HepG2 (cell line): ENCODE data around the gene DDIT4. TPM values are rescaled to one million over a fixed set of nuclear protein-coding genes. Genes with fewer than 3 reads are reported as not detected.
A peak's percentile ranks its signal among the peaks of the same experiment; 100 is the strongest.

Source experiments
- ATF3 ChIP-seq: sonication (generic); formaldehyde crosslinking; IDR thresholded peaks from 2 replicates; pipeline ENCODE4 v1.4.0; 2020; ENCODE audit warnings: missing genetic modification reagents
- GATAD2A ChIP-seq: IDR thresholded peaks from 2 replicates; pipeline ENCODE4 v1.6.1; 2016
- GFI1 ChIP-seq: sonication (generic); formaldehyde crosslinking; IDR thresholded peaks from 2 replicates; pipeline ENCODE4 v1.5.0; 2020; ENCODE audit warnings: missing genetic modification reagents, mild to moderate bottlenecking, borderline replicate concordance
- ISX ChIP-seq: sonication (generic); formaldehyde crosslinking; conservative IDR thresholded peaks from 2 replicates; pipeline ENCODE4 v1.5.0; 2020; ENCODE audit warnings: missing genetic modification reagents
- NFE2 ChIP-seq: sonication (generic); formaldehyde crosslinking; IDR thresholded peaks from 2 replicates; pipeline ENCODE4 v1.4.0; 2020; ENCODE audit warnings: missing genetic modification reagents
- REPIN1 ChIP-seq: sonication (generic); formaldehyde crosslinking; IDR thresholded peaks from 2 replicates; pipeline ENCODE4 v1.8.0; 2022; ENCODE audit warnings: missing genetic modification reagents, low read depth, mild to moderate bottlenecking, borderline replicate concordance
- TMF1 ChIP-seq: sonication (generic); formaldehyde crosslinking; IDR thresholded peaks from 2 replicates; pipeline ENCODE4 v1.8.1; 2022; ENCODE audit warnings: low read depth, missing genetic modification reagents
- TRIM24 ChIP-seq: sonication (generic); formaldehyde crosslinking; IDR thresholded peaks from 2 replicates; pipeline ENCODE4 v1.8.0; 2022; ENCODE audit warnings: mild to moderate bottlenecking, missing genetic modification reagents
- ZBTB38 ChIP-seq: sonication (generic); formaldehyde crosslinking; IDR thresholded peaks from 2 replicates; pipeline ENCODE4 v1.5.1; 2020; ENCODE audit warnings: mild to moderate bottlenecking, missing genetic modification reagents
- ZBTB39 ChIP-seq: sonication (generic); formaldehyde crosslinking; IDR thresholded peaks from 2 replicates; pipeline ENCODE4 v1.5.0; 2020; ENCODE audit warnings: missing genetic modification reagents
- ZBTB40 ChIP-seq, 2 experiments: fragments of 450-650 bp in 1 of 2; sonication (generic) in 1 of 2; formaldehyde crosslinking in 1 of 2; IDR thresholded peaks; 2 replicates each; pipeline versions ENCODE4 v1.6.1 to v1.8.0; 2016 to 2022; ENCODE audit warnings: antibody characterized with exemption in 1 of 2, mild to moderate bottlenecking in 1 of 2, missing genetic modification reagents in 1 of 2
- ZFP37 ChIP-seq: sonication (generic); formaldehyde crosslinking; IDR thresholded peaks from 2 replicates; pipeline ENCODE4 v1.4.0; 2020; ENCODE audit warnings: missing genetic modification reagents, borderline replicate concordance
- ZMAT3 ChIP-seq: sonication (generic); formaldehyde crosslinking; conservative IDR thresholded peaks from 2 replicates; pipeline ENCODE4 v1.7.0; 2021; ENCODE audit warnings: missing genetic modification reagents
- ZNF253 ChIP-seq: sonication (generic); formaldehyde crosslinking; IDR thresholded peaks from 2 replicates; pipeline ENCODE4 v1.8.0; 2022; ENCODE audit warnings: mild to moderate bottlenecking, missing genetic modification reagents, borderline replicate concordance
- ZNF317 ChIP-seq: sonication (generic); formaldehyde crosslinking; IDR thresholded peaks from 2 replicates; pipeline ENCODE4 v1.5.0; 2020; ENCODE audit warnings: mild to moderate bottlenecking, missing genetic modification reagents
- ZNF431 ChIP-seq: sonication (generic); formaldehyde crosslinking; IDR thresholded peaks from 2 replicates; pipeline ENCODE4 v1.9.0; 2022; ENCODE audit warnings: missing genetic modification reagents, low read depth, mild to moderate bottlenecking, borderline replicate concordance
- ZNF441 ChIP-seq: sonication (generic); formaldehyde crosslinking; IDR thresholded peaks from 2 replicates; pipeline ENCODE4 v1.7.0; 2021; ENCODE audit warnings: missing genetic modification reagents, borderline replicate concordance
- ZSCAN9 ChIP-seq: IDR thresholded peaks from 2 replicates; pipeline ENCODE4 v1.6.1; 2016; ENCODE audit warnings: borderline replicate concordance
- polyA plus RNA-seq, 8 experiments: library from polyadenylated mRNA; depleted of rRNA in 3 of 8; stranded (reverse) in 7 of 8; unstranded in 1 of 8; fragments of >200 nt; fragmentation: Illumina TruSeq in 4 of 8; extraction: Trizol in 4 of 8; gene quantifications; 2 replicates each; pipeline versions ENCODE4 v1.2.1 to v1.2.3, GENCODE V29; 2011 to 2016; ENCODE audit warnings: low read depth in 4 of 8, missing spikeins in 1 of 8, mixed read lengths in 1 of 8; ENCODE audit not compliant: insufficient read depth in 1 of 8
- total RNA-seq, 5 experiments: library from RNA; depleted of rRNA; stranded (reverse); fragments of >200 nt; fragmentation: Illumina TruSeq; extraction: Trizol; gene quantifications; 2 replicates each; pipeline ENCODE4 v1.2.3, GENCODE V29; 2016; ENCODE audit warnings: low read depth in 1 of 5

The DDIT4 gene
- total and polyA plus RNA-seq, 2 of the 13 experiments (the other 11 are each of a cell fraction or from before 2014, with no cell fraction given) = 35.6 to 40.7 TPM

GRCh38 chr10:72316748-72317435, 43.2 kb downstream of the DDIT4 start (continued):
- TF ChIP-seq ZNF317 (peak; percentile 94), ZMAT3 (peak; percentile 74; the same call in 1 of the 2 replicates), ZBTB39 (peak; percentile 63; the same call in 1 of the 2 replicates), ZNF253 (CRISPR knock-in tag) (peak; percentile 68; the same call in 1 of the 2 replicates), REPIN1 (CRISPR knock-in tag) (0 out of 2 replicates have a peak, but pooled peaks have one; percentile 41), ZBTB40 (IDR thresholded peaks at IDR 0.05) (no peak), ZBTB40 (CRISPR knock-in tag; IDR thresholded peaks at IDR 0.05) (peak; percentile 80; the same call in 1 of the 2 replicates), ZNF431 (peak; percentile 84), ISX (CRISPR knock-in tag) (0 out of 2 replicates have a peak, but pooled peaks have one; percentile 23), NFE2 (CRISPR knock-in tag) (0 out of 2 replicates have a peak, but pooled peaks have one; percentile 55), GATAD2A (peak; percentile 84), ZNF441 (peak; percentile 86), ZBTB38 (CRISPR knock-in tag) (peak; percentile 70), TMF1 (CRISPR knock-in tag) (peak; percentile 62; the same call in 1 of the 2 replicates), ZFP37 (CRISPR knock-in tag) (peak; percentile 79; the same call in 1 of the 2 replicates), ATF3 (CRISPR knock-in tag) (0 out of 2 replicates have a peak, but pooled peaks have one; percentile 34), ZSCAN9 (peak; percentile 95), TRIM24 (CRISPR knock-in tag) (peak; percentile 71; the same call in 1 of the 2 replicates), GFI1 (CRISPR knock-in tag) (no peak)
